Endometrial microvascular endothelial cells (primary cell): ENCODE data around the gene NGB. TPM values are rescaled to one million over a fixed set of nuclear protein-coding genes. Genes with fewer than 3 reads are reported as not detected.

Experiments
- in situ Hi-C: cut with HindIII; loops from 2 replicates; pipeline ENCODE4 v1.10.0; 2017; ENCODE audit warnings: low sequenced_read_pairs, low pct_unique_long_range_greater_than_20kb; ENCODE audit errors: inconsistent ontology term
- total RNA-seq: library from RNA; depleted of rRNA; stranded (reverse); fragments of >200 nt; gene quantifications from one replicate; pipeline ENCODE4 v1.2.3, GENCODE V29; 2015; ENCODE audit errors: inconsistent ontology term

NGB gene
- total RNA-seq, 1 donor from 2014 or later = not detected

GRCh38 chr14:77245820-77246219 lies 25.2 kb downstream of the NGB start:
- in situ Hi-C loops = no loop called here

GRCh38 chr14:77243853-77244252 lies 27.2 kb downstream of the NGB start:
- in situ Hi-C loops = no loop called here

GRCh38 chr14:77242752-77243151 lies 28.3 kb downstream of the NGB start:
- in situ Hi-C loops = no loop called here

- in situ Hi-C loops = no loop called here
Observed at GRCh38 chr14:77241955-77242354, 29.1 kb downstream of the NGB start.

GRCh38 chr14:77240336-77240915 lies 30.6 kb downstream of the NGB start:
- in situ Hi-C loops = no loop called here

GRCh38 chr14:77239412-77239811 lies 31.6 kb downstream of the NGB start:
- in situ Hi-C loops = no loop called here

- in situ Hi-C loops = no loop called here
Observed at GRCh38 chr14:77238996-77239395, 32.0 kb downstream of the NGB start.

- in situ Hi-C loops = no loop called here
Observed at GRCh38 chr14:77238356-77238755, 32.6 kb downstream of the NGB start.

GRCh38 chr14:77236814-77237213 lies 34.2 kb downstream of the NGB start:
- in situ Hi-C loops = no loop called here

GRCh38 chr14:77231721-77232120 lies 39.3 kb downstream of the NGB start:
- in situ Hi-C loops = no loop called here

- in situ Hi-C loops = no loop called here
Observed at GRCh38 chr14:77230914-77231313, 40.1 kb downstream of the NGB start.

- in situ Hi-C loops = no loop called here
Observed at GRCh38 chr14:77228056-77228455, 43.0 kb downstream of the NGB start.

GRCh38 chr14:77225892-77226557 lies 45.0 kb downstream of the NGB start:
- in situ Hi-C loops = no loop called here

- in situ Hi-C loops = no loop called here
Observed at GRCh38 chr14:77225254-77225653, 45.8 kb downstream of the NGB start.

- in situ Hi-C loops = no loop called here
Observed at GRCh38 chr14:77224212-77224611, 46.8 kb downstream of the NGB start.

- in situ Hi-C loops = no loop called here
Observed at GRCh38 chr14:77222546-77223225, 48.3 kb downstream of the NGB start.

GRCh38 chr14:77221241-77221871 lies 49.6 kb downstream of the NGB start:
- in situ Hi-C loops = no loop called here

GRCh38 chr14:77220246-77221017 lies 50.6 kb downstream of the NGB start:
- in situ Hi-C loops = no loop called here

GRCh38 chr14:77219591-77219990 lies 51.4 kb downstream of the NGB start:
- in situ Hi-C loops = no loop called here
